Measurements from ENCODE around the gene FLNA. TPM values are rescaled to one million over a fixed set of nuclear protein-coding genes. Genes with fewer than 3 reads are reported as not detected.

Gene FLNA
- total and polyA plus RNA-seq, 9 of the 15 experiments (the other 6 are each of a cell fraction or from before 2014, with no cell fraction given) = 6.2 to 735 (median 135) TPM

- TF ChIP-seq ZNF395 (CRISPR knock-in tag; IDR thresholded peaks at IDR 0.05) = no peak
- TF ChIP-seq POLR2B (IDR thresholded peaks at IDR 0.05; ENCODE audit: low read depth, partially characterized antibody) = peak; percentile 49
- TF ChIP-seq TFE3 (CRISPR knock-in tag; IDR thresholded peaks at IDR 0.05) = no peak
- TF ChIP-seq RBM25 (IDR thresholded peaks at IDR 0.05; ENCODE audit: low read depth, low read length, severe bottlenecking) = peak; percentile 99
- TF ChIP-seq ZBTB12 (CRISPR knock-in tag; IDR thresholded peaks at IDR 0.05) = peak; percentile 86
- no peak for TF ChIP-seq ZNF277 (CRISPR knock-in tag; IDR thresholded peaks at IDR 0.05; ENCODE audit: borderline replicate concordance)
- no peak for TF ChIP-seq MTF1 (CRISPR knock-in tag; IDR thresholded peaks at IDR 0.05; ENCODE audit: borderline replicate concordance)
- peak; percentile 42 to 67 for TF ChIP-seq E2F6 (IDR thresholded peaks at IDR 0.05; ENCODE audit: borderline replicate concordance in 1 of 2, extremely low read depth in 1 of 2, insufficient read depth in 1 of 2, insufficient read length in 1 of 2, low read depth in 1 of 2, low read length in 1 of 2, poor library complexity in 1 of 2, severe bottlenecking in 1 of 2)
- TF ChIP-seq HDAC1 (IDR thresholded peaks at IDR 0.05) = 0 out of 4 replicates have a peak, but pooled peaks of 1 of the 2 experiments have one; percentile 19
- peak; percentile 76 for TF ChIP-seq L3MBTL2 (IDR thresholded peaks at IDR 0.05)
- peak; percentile 59 to 67; a peak in 3 of 4 replicates for TF ChIP-seq MAZ (CRISPR knock-in tag; conservative IDR thresholded peaks at IDR 0.05 in 1 of 2, IDR thresholded peaks at IDR 0.05 in 1 of 2)
- TF ChIP-seq CEBPB (tag; IDR thresholded peaks at IDR 0.05) = no peak
- peak; percentile 93 for TF ChIP-seq BHLHE40 (IDR thresholded peaks at IDR 0.05; ENCODE audit: low read length)
- no peak for TF ChIP-seq CREB5 (CRISPR knock-in tag; IDR thresholded peaks at IDR 0.05)
- TF ChIP-seq ATF7 (IDR thresholded peaks at IDR 0.05) = peak; percentile 90
- no peak for TF ChIP-seq MAFG (tag; conservative IDR thresholded peaks at IDR 0.05)
Measured at GRCh38 chrX:154378799-154379568, 4.5 kb upstream of the FLNA start, which contains the start of gene EMD (continued).
